ENCODE data around the gene KCNH4.
"Not testable (repeated sequence)": the region's sequence is repeated elsewhere in the genome, so short reads cannot be mapped to it uniquely, and the experiment has no call there.

KCNH4 gene

DNA sequence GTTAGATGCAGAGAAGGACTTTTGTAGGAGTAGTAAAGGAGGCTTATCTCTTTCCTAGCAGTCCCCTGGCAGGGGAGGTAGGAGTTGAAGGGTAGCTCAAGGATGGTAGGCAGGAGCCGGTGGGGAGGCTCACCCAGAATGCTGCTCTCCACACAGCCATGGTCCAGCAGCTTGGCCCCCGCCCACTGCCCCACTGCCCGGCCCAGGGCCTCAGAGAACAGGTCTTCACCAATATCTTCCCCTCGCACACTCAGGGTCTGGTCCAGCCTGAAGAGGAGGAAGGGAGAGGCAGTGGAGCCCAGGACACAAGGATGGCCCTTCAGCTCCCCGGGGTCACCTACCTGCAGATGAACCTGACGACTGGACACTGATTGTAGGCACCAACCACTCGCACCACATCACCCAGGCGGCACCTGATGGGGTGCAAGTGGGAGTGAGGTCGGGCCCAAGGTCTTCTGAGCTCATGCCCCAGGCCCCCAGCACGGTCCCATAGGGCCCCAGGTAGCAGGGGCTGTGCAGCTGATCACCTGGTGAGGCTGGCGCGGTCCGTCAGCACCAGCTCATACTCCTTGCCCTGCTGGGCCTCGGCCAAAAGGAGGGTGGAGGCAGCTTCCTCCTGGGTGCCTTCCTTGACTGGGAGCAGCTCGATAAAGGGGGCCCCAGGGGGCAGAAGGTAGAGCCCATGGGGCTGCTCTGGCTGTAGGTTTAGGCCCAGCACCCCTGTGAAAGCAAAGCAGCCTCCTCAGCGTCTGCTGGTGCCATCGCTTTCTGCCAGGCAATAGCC is 9.7 kb upstream of the KCNH4 start:
- H3K4me3 Mint-ChIP-seq: no peak overlapping the region
- DNase-seq: no peak

DNA sequence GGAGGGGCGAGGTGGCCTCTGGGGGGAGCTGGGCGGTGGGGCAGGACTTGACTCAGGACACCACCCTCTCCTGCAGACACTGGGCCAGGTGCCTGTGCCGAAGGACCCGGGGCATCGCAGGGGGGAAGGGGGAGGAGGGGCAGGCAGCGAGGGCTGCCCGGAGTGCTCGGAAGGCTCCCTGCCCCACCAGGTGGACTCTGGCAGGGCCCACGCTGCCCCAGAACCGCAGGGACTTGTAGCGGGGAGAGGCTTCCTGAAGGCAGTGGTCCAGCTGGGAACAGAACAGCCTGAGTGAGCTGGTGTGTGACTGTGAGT is 8.7 kb upstream of the KCNH4 start:
- no peaks in the 10 kb centered on the region for H3K9me3 Mint-ChIP-seq
- ATAC-seq (replicated peaks): no peak
- H3K4me3 Mint-ChIP-seq: no peak overlapping the region
- peaks cover 22 to 25% of the 10 kb centered on the region in 2 donors for H3K4me1 Mint-ChIP-seq (ENCODE audit: low read depth in 2 of 2)
- no peaks in the 10 kb centered on the region for H3K27me3 Mint-ChIP-seq
- no peaks in the 10 kb centered on the region for H3K36me3 Mint-ChIP-seq (ENCODE audit: insufficient read depth)
- no peak overlapping the region for H3K27ac Mint-ChIP-seq
- DNase-seq: no peak

More for the DNA sequence above, 9.7 kb upstream of the KCNH4 start:
- Mint-ChIP-seq H3K4me1 (ENCODE audit: low read depth in 2 of 2) (peaks cover 21 to 22% of the 10 kb centered on the region in 2 donors), H3K27ac (peak overlapping the region in 1 of 2 donors; percentile 22), H3K27me3 (no peaks in the 10 kb centered on the region), H3K36me3 (ENCODE audit: insufficient read depth) (no peaks in the 10 kb centered on the region), H3K9me3 (no peaks in the 10 kb centered on the region)
- no peak for ATAC-seq (replicated peaks)

DNA sequence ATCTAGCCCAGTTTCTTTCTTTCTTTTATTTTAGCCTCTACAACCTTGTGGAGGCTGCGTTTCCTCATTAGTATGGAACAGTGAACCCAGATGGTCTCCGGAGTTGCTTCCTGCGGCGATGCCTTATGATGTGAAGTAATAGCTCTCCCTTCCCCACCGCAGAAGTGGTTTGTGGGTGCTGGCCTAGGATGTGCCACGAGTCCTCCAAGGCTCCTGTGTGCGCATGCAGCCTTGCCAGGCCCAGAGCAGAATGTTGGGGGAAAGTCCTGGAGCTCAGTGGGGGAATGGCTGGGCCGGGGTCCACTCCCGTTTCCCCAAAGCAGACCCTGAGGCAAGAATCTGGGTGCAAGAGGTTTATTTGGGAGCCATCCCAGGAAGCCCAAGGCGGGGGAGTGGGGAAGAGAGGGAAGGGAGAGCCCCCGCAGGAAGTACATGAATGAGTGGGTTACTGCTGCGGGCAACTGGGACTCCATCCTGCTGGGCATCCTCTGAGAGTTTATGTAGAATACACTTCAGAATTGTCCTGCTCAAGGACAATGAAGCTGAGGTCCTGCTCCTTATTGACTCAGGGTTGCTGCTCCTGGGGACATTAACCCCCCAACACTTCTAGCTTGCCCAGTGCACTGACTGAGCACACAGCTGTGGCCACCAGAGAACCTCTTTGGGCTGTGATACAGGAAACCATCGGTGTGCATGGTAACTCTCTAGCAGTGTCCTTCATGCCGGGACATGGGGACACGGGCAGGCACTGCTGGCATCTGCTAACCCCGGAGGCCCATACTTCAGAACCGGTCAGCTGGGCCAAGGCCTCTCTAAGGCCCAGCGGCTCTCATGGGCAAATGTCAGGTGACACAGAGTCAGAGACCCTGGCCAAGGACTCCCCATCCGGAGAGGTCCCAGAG is 8.1 kb upstream of the KCNH4 start:
- H3K36me3 Mint-ChIP-seq (ENCODE audit: insufficient read depth): no peaks in the 10 kb centered on the region
- no peak overlapping the region for H3K4me3 Mint-ChIP-seq
- ATAC-seq (replicated peaks) (no peak), DNase-seq (no peak)
- H3K27ac Mint-ChIP-seq: no peak overlapping the region
- no peaks in the 10 kb centered on the region for H3K27me3 Mint-ChIP-seq
- H3K9me3 Mint-ChIP-seq: no peaks in the 10 kb centered on the region
- peaks cover 17 to 25% of the 10 kb centered on the region in 2 donors for H3K4me1 Mint-ChIP-seq (ENCODE audit: low read depth in 2 of 2)

DNA sequence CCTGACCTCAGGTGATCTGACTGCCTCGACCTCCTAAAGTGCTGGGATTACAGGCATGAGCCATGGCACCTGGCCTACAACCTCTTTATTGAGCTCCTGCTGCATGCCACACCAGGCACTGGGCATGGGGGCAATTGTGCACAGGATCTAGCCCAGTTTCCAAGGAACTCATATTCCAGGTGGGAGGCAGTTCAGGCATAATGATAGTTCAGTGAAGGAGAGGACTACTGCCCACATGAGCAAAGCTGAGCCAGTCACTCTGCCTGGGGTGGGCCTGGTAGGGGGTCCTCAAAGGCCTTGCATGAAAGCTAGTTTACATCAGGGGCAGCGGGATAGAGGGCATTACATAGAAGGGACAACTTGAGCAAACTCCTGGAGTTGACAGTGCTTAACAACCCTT is 6.9 kb upstream of the KCNH4 start:
- Mint-ChIP-seq H3K9me3 (no peaks in the 10 kb centered on the region), H3K4me1 (ENCODE audit: low read depth in 2 of 2) (peaks cover 18 to 21% of the 10 kb centered on the region in 2 donors), H3K36me3 (ENCODE audit: insufficient read depth) (no peaks in the 10 kb centered on the region), H3K27me3 (no peaks in the 10 kb centered on the region), H3K27ac (no peak overlapping the region), H3K4me3 (no peak overlapping the region)
- DNase-seq: no peak
- ATAC-seq (replicated peaks): no peak

DNA sequence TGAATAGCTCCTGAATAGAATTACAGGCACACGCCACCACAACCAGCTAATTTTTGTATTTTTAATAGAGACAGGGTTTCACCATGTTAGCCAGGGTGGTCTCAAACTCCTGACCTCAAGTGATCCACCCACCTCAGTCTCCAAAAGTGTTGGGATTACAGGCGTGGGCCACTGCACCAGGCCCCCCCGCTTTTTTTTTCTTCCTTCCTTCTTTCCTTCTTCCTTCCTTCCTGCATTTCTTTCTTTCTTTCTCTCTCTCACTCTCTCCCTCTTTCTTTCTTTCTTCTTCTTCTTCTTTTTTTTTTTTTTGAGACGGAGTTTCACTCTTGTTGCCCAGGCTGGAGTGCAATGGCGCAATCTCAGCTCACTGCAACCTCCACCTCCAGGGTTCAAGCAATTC is 5.2 kb upstream of the KCNH4 start:
- not testable (repeated sequence) for H3K9me3 Mint-ChIP-seq; H3K27ac Mint-ChIP-seq; H3K4me3 Mint-ChIP-seq; DNase-seq; ATAC-seq (replicated peaks); H3K36me3 Mint-ChIP-seq (ENCODE audit: insufficient read depth); H3K27me3 Mint-ChIP-seq
- peaks cover 18 to 20% of the 10 kb centered on the region in 2 donors for H3K4me1 Mint-ChIP-seq (ENCODE audit: low read depth in 2 of 2)

DNA sequence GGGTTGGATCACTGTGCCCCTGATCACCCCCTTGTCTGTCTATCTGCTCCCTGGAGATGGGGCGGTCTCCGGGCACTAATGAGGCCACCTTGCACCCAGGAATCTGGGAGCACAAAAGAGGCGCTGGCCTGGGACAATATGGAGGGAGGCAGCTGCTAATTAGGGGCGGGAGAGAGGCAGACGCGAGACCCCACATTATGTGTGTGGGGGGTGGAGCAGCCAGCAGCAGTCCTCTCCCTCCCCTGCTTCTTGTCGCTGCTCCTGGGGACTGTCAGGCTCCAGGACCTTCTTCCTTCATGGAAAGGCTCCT is 4.6 kb upstream of the KCNH4 start:
- H3K9me3 Mint-ChIP-seq: no peaks in the 10 kb centered on the region
- H3K4me1 Mint-ChIP-seq (ENCODE audit: low read depth in 2 of 2): peaks cover 20% of the 10 kb centered on the region in 2 donors
- ATAC-seq (replicated peaks) (no peak), DNase-seq (no peak)
- H3K27me3 Mint-ChIP-seq: no peaks in the 10 kb centered on the region
- peak overlapping the region in 1 of 2 donors; percentile 93 for H3K4me3 Mint-ChIP-seq
- peaks cover 5% of the 10 kb centered on the region for H3K36me3 Mint-ChIP-seq (ENCODE audit: insufficient read depth)
- no peak overlapping the region for H3K27ac Mint-ChIP-seq

DNA sequence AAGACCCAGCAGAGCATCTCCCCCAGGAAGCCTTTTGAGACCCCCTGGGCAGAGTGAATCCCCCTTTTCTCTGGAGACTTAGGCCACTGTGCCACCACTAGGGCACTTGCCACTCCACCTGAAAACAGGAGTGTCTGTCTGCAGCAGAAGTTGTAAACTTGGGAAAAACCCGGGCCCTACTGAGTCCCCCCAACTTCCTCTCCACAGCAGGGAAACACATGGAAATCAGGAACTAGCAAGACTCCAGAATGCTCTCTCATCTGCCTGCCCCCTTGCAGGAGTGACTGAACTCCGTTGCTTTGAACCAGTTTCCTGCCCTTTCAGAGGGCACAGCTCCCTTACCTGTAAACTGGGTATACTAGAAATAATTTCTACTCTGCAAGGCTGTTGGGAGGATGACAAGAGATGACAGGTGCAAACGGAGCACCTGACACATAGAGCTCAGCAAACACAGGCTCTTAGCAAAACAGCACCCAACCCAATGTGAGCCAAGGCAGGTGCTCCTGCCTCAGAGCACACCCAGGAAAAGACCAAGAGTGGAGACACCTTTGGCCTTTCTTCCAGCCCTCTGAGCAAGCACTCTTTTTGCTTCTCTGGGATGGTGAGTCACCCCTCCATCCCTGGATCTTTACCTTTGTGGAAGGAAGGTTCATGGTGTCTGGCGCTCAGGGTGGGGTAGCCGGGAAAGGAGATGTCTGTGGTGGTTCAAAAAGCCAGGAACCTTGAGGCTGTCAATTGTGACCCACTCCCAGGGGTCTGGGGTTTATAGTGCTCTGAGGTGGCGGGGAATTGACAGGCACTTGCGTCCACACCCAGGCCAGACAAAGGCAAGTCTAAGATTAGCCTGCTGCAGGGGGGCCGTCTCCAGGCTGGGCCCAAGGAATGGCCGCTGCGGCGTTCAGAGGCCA is 4.0 kb upstream of the KCNH4 start, which contains the start of gene HCRT:
Gene HCRT, minus strand, starts transcription at position 740 of the 908 bp plus-strand sequence. Its CDS starts 87 bp downstream, at position 653.
- peaks cover 20 to 21% of the 10 kb centered on the region in 2 donors for H3K4me1 Mint-ChIP-seq (ENCODE audit: low read depth in 2 of 2)
- no peaks in the 10 kb centered on the region for H3K9me3 Mint-ChIP-seq
- ATAC-seq (replicated peaks) (no peak), DNase-seq (no peak)
- peaks cover 9% of the 10 kb centered on the region for H3K36me3 Mint-ChIP-seq (ENCODE audit: insufficient read depth)
- peak within 1 kb of the TSS; percentile 81 to 86 for H3K27ac Mint-ChIP-seq
- H3K27me3 Mint-ChIP-seq: peaks cover 0 to 3% of the 10 kb centered on the region in 2 donors
- H3K4me3 Mint-ChIP-seq: peak within 1 kb of the TSS; percentile 90 to 93

DNA sequence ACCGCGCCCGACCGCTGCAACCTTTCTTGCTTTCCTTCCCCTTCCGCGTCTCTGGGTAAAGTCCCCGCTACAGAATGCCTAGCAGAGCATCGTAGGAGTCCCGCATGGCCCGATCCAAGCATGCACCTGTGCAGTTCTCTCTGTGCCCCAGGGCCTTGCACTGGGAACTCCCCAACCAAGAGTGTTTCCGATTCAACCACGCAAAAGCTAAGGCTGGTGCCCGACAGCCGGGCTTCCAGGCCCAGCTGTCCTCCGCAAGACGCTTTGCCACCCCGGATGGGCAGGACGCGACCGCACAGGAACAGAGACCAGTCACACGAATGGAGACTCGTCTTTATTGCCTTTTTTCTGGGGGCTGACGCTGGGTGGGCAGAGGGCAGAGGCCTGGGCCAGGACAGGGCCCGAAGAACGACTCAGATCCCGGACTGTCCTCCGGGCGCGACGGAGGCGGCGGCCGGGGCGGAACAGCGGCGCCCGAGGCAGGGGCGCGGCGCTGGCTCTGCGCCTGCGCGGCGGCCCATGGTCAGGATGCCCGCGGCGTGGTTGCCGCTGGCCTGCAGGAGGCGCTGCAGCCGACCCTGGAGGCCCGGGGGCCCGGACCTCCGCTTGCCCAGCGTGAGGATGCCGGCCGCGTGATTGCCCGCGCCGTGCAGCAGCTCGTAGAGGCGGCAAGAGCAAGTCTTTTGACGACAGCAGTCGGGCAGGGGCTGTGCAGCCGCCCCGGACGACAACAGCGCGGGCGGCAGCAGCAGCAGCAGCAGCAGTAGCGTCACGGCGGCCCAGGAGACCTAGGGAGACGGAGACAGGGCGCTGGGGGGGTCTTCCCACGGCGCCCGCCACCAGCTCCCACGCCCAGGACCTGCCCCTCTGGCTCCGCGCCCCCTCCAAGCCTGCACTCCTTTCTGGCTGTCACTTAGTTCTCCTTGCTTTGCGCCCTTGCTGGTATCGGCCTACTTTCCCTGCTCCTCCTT is 3.1 kb upstream of the KCNH4 start:
- peak overlapping the region; percentile 90 to 93 for H3K4me3 Mint-ChIP-seq
- H3K36me3 Mint-ChIP-seq (ENCODE audit: insufficient read depth): peaks cover 14% of the 10 kb centered on the region
- ATAC-seq (replicated peaks) (peak; percentile 65), DNase-seq (peak; percentile 74 to 81 (median 76))
- peaks cover 28% of the 10 kb centered on the region in 2 donors for H3K4me1 Mint-ChIP-seq (ENCODE audit: low read depth in 2 of 2)
- H3K9me3 Mint-ChIP-seq: no peaks in the 10 kb centered on the region
- peak overlapping the region; percentile 86 to 89 for H3K27ac Mint-ChIP-seq
- peaks cover 0 to 12% of the 10 kb centered on the region in 2 donors for H3K27me3 Mint-ChIP-seq

DNA sequence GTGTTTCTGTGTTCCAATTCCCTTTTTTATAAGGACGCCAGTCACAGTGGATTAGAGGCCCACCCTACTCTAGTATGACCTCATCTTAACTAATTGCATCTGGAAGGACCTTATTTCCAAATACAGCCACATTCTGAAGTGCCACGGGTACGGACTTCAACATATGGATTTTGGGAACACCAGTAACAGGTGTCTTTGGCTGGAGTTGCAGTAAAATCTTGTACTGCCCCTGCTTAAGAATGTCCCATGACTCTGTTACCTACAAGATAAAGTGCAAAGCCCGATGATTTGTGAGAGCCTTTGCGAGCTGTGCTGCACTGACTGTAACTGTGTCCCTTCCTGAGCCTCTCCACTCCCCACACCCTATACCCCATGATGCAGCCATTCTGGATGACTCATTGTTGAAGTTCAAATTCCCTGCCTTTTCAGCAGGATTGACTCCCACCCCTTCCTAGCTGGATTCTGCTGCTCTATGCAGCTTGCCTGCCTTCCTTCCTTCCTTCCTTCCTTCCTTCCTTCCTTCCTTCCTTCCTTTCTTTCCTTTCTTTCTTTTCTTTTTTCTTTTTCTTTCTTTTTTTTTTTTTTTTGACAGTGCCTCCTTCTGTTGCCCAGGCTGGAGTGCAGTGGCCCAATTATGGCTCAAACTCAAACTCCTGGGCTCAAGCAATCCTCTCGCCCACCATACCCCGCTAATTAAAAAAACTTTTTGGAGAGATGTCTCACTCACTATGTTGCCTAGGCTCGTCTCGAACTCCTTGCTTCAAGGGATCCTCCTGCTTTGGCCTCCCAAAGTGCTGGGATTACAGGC is 2.2 kb upstream of the KCNH4 start:
- DNase-seq: no peak
- Mint-ChIP-seq H3K4me3 (peak overlapping the region; percentile 90 to 93), H3K9me3 (no peaks in the 10 kb centered on the region), H3K27ac (peak overlapping the region; percentile 86 to 89), H3K36me3 (ENCODE audit: insufficient read depth) (peaks cover 14% of the 10 kb centered on the region), H3K27me3 (peaks cover 0 to 21% of the 10 kb centered on the region in 2 donors), H3K4me1 (ENCODE audit: low read depth in 2 of 2) (peaks cover 31 to 36% of the 10 kb centered on the region in 2 donors)
- no peak for ATAC-seq (replicated peaks)

DNA sequence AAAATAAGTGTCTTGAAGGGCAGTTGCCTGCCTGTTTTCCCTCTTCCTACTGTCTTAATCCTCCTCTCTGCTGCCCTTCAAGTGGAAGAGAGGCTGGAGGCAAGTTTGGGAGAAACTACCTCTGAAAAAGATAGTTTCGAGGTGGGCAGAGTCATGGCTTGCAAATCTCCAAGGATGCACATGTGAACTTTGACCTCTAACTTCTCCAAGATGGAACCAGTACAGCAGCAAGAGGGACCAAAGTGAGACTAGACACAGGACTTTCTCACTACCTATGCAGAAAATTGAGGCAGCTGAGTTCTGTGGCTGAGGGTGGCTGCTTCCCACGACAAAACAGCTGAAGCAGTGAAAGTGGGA is 887 bp upstream of the KCNH4 start:
- Mint-ChIP-seq H3K9me3 (no peaks in the 10 kb centered on the region), H3K4me3 (peak overlapping the region; percentile 73 to 75), H3K27me3 (peaks cover 0 to 27% of the 10 kb centered on the region in 2 donors), H3K27ac (no peak overlapping the region), H3K36me3 (ENCODE audit: insufficient read depth) (peaks cover 20% of the 10 kb centered on the region), H3K4me1 (ENCODE audit: low read depth in 2 of 2) (peaks cover 31 to 36% of the 10 kb centered on the region in 2 donors)
- no peak for DNase-seq
- no peak for ATAC-seq (replicated peaks)

DNA sequence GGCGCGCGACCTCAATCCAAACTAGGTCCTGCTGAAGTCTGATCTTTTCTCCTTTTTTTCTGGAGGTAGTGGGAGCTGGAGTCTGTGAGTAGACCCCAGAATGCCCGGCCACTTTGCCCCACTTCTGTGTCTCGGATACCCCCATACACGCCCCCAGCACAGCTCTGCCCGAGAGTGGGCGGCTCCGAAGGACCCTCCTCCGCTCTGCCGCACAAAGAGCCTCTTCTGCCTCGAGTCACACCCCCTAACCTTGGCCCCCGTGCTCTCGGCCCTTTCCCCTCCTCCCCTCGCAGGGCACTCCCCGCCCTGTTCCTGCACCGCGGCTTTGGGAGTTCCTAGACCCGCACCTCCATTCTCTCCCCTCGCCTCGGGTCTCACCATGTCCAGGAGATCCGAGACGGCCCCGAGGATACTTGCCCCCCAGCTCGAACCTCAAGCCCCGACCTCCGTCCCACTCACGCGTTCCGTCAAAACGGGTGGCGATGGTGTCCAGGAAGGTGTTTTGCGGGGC is 476 bp downstream of the KCNH4 start:
- Mint-ChIP-seq H3K4me1 (ENCODE audit: low read depth in 2 of 2) (peaks cover 31 to 36% of the 10 kb centered on the region in 2 donors), H3K27ac (no peak overlapping the region), H3K4me3 (peak overlapping the region; percentile 59 to 73), H3K9me3 (no peaks in the 10 kb centered on the region), H3K27me3 (peaks cover 0 to 27% of the 10 kb centered on the region in 2 donors), H3K36me3 (ENCODE audit: insufficient read depth) (peaks cover 21% of the 10 kb centered on the region)
- DNase-seq (no peak), ATAC-seq (replicated peaks) (no peak)
